ENCODE data around the gene MAP3K6.

Gene MAP3K6

DNA sequence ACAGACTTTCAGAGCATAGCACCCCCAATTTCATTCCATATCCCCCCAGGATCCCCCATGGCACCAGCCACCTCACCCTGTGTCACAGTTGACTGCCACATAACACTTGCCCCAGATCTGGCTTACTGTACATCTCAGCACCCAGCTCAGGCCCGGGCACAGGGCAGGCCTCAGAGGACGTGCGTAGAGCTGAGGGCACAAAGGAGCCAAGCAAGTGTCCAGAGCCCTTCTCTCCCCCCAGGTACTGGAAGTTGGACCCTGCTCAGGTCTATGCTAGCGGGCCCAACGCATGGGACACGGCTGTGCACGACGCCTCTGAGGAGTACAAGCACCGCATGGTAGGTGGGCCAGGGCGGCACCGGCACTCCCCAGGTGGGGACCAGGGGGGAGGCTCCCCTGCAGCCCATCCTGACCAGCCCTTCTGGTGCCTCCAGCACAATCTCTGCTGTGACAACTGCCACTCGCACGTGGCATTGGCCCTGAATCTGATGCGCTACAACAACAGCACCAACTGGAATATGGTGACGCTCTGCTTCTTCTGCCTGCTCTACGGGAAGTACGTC lies 33.0 kb downstream of the MAP3K6 start:
- DNase-seq (ENCODE audit: low read depth): no peak

DNA sequence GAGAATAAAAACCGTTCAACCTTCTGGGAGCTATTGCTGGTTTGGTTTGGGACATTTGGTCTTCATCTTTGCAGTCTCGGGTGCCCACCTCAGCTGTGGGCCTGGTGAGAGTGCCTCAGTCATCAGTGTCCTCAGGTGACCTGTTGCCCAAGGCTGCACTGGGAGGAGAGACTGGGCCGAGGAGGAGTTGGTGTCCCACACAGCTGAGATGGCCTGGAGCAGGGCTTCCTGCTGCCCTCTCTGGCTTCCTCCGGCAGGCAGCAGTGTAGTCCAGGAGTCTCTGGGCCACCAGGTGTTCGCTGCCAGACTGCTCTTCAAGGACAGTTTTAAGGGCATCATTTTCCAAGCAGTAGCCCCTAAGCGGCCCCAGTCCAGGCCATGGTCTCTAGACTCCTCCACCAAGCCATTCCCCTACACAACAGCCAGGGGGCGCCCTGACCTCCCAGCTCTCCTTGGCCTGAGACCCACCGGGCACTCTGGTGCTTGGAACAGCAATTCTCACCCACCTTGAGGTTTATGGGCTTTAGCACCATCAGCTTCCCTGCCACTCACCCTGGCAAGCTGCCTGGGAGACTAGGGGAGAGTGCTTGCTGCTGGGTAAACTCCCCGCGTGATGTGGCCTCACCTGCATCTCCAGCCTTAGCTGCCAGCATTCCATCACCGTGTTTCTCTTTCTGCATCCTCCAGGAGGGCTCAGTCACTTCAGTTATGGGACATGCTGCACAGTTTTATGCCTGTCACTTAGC lies 34.1 kb downstream of the MAP3K6 start:
- DNase-seq (ENCODE audit: low read depth): no peak

DNA sequence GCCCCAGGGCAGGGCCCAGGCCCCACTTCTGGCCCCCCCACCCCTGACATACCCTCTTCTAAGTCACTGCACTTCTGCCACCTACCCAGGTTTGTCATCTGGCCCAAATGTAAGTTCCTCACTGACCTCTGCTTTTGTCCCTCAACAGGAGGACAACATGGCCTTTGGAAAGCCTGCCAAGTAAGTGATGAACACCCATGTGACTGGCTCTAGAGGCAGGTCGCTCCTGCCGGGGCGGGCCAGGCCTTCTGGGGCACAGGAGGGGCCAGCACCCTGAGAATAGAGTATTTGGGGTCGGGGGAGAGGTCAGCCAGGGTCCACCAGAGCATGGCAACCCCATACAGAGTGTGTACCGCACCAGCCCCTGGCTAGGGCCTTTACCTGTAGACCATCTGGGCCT lies 34.8 kb downstream of the MAP3K6 start:
- DNase-seq (ENCODE audit: low read depth): no peak

DNA sequence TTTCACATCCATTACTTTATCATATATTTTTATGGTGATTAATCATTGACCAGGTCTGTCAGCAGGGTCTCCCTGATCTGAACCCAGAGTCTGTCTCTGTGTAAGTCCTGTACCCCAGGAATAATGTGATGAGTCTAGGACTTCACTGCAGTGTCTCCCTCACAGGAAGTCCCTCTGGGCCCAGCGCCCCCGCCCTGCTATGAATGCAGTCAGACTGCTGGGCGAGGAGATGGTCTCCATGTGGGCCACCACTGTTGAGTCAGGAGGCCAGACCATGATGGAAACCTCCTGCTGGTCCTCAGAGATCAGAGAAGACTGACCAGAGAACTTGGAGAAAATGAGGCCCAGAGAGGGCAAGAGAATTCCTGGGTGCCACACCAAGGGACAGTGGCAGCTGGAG lies 35.3 kb downstream of the MAP3K6 start:
- no peak for DNase-seq (ENCODE audit: low read depth)

DNA sequence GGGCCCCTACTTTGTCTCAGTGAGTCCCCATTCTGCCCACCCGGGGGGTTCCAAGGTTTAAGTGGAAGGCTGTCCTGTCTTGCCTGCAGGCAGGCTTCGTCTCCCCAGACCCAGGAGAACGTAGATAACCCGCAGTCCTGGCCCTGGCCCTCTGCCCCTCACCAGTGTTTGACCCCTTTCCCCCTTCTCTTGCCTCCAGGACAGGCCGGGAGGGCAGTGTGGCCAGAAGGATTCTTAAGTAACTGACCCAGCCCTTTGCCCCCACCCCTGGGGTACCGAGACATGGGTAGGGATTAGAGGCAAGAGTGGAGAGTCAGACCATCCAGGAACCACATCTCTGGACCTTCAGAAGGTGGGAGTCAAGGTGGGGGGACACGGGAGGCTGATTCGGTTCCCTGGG lies 36.0 kb downstream of the MAP3K6 start:
- DNase-seq (ENCODE audit: low read depth): no peak

DNA sequence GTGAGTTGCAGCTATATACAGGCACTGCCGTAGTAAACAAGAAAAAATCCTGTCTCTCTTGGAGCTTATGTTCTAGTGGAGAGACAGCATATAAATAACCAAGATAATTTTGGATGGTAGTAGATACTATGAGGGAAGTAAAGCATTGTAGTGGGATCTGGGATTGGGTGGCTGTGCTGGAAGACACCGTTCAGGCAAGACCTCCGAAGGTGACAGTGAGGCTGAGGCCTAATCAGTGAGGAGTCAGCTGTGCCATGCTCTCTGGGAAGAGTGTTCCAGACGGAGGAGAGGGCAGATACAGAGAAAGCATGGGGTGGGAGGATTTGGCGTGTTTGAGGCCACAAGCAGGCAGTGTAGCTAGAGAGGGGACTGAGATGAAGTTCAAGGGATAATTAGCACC lies 38.8 kb downstream of the MAP3K6 start:
- DNase-seq (ENCODE audit: low read depth): no peak

DNA sequence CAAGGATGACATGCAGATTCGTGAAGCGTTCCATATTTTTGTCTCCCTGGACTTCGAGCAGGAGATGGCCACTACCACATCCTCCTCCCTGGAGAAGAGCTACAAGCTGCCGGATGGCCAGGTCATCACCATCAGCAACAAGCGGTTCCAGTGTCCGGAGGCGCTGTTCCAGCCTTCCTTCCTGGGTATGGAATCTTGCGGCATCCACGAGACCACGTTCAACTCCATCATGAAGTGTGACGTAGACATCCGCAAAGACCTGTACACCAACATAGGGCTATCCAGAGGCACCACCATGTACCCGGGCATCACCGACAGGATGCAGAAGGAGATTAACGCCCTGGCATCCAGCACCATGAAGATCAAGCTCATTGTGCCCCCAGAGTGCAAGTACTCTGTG lies 41.5 kb downstream of the MAP3K6 start:
- no peak for DNase-seq (ENCODE audit: low read depth)

DNA sequence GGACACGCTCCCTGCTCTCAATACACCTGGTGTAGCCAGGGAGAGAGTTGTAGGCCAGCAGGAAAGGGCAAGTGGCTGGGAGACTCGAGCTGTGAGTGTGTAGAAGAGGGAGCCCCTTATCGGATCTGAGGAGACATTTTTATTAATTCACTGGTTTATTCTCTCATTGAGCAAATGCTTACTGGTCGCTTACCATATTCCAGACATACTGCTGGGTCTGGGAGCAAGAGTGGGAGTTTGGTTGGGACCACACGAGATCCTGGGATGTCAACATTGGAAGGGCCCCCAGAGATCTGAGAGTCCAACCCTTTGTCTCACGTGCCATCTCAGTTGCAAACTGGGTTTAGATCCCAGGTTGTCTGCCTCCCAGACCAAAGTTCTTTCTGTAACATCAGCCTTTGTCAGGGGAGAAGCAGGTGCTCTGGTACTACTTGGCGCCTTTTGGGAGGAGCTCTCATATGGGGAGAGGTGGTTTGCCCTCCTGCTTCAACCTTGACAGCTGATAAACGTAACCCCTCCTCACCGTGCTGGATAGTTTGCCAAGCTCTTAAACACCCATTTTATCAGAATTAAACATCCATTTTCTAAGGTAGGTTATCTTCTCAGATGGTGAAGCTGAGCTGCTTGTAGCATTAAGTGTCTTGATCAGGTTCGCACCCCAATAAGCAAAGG lies 44.1 kb downstream of the MAP3K6 start:
- no peak for DNase-seq (ENCODE audit: low read depth)

DNA sequence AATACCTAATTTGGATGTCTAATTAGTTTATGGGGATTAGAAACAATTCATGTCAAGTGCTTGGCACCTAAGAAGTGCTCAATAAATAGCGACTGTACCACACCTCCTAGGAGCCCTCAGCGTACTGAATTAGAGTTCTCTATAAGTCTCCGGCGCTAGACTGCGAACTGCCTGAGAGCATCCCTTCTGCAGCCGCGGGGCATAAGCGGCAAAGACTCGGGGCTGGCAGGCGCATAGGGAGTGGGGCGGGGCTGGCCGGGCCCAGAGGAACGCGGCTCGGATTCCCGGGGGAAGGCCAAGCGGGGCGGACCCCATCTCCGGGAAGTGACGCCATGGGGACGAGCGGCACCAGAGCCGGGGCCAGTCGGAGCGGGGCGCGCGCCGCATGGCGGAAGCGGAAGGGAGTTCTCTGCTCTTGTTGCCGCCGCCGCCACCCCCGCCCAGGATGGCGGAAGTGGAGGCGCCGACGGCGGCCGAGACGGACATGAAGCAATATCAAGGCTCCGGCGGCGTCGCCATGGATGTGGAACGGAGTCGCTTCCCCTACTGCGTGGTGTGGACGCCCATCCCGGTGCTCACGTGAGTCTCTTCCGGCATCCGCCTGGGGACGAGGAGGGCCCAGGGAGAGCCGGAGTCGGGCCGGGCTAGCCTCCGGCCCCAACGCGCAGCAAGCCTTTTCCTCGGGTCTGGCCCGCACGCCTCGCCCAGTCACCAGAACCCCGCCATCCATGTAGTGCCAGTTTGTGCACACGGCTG lies 44.8 kb downstream of the MAP3K6 start, which contains the start of gene TMEM222:
Gene TMEM222 (plus strand): TSS at position 351 of the 756 bp plus-strand sequence. CDS start 35 bp downstream, at position 386.
- peak; percentile 96 for DNase-seq (ENCODE audit: low read depth)

DNA sequence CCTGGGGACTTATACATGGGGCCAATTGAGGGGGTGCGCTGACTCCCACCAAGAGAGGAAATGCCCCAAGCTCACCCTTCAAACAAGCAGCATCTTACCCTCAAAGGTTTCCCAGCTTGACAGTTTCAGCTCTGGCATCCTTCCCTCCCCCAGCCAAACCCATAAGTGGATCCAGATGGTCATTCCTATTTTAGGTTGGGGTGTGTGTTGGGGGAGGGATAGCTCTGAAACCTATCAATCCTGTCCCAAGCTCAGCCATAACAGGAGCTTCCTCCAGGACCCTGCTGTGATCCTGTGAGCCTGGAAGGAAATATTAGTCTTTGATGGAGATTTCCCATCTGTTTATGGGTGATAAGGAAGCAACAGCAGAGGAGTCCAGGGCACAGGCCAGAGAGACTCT lies 48.2 kb downstream of the MAP3K6 start:
- DNase-seq (ENCODE audit: low read depth): no peak

DNA sequence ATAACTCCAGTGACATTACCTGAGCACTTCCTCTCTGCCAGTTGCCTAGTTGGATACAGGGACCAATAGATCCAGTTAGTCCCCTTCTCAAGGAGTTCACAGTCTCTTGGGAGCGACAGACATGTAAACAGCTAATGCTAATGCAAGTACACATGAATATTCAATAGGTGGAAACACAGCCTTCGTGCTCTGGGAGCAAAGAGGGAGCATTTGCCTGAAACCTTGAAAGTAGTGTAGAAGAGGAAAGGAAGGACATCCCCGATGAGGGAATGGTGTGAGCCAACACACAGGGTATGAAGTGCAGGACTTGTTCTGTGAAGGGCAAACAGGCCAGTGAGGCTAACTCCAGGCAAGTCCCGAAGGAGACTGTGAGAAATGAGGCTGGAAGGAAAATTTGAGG lies 48.6 kb downstream of the MAP3K6 start:
- DNase-seq (ENCODE audit: low read depth): no peak

DNA sequence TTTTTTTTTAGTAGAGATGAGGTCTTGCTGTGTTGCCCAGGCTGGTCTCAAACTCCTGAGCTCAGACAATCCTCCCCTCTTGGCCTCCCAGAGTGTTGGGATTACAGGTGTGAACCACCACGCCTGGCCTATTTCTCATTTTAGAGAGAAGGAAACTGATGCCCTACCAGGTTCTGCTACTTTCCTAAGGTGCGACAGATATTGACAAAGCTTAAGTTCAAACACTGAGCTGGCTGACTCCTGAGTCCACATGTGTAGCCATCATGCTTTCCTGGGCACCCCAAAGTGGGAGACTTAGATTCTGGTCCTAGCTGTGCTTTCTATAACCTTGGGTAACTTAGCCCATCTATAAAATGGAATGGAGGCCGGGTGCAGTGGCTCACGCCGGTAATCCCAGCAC lies 49.9 kb downstream of the MAP3K6 start:
- DNase-seq (ENCODE audit: low read depth): no peak

DNA sequence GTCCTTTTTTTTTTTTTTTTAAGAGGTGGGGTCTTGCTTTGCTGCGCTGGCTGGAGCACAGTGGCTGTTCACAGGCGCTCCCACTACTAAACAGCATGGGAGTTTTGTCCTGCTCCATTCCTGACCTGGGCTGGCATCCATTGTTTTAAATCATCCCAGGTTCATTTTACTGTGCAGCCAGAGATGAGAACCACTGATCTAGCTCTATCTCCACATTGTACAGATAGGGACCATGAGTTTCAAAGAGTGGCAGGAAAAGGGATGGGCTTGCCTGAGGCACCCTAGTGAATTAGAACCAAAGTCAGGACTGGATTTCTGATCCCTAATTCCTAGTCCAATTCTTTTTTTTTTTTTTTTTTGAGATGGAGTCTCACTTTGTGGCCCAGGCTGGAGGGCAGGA lies 52.0 kb downstream of the MAP3K6 start:
- DNase-seq (ENCODE audit: low read depth): no peak

DNA sequence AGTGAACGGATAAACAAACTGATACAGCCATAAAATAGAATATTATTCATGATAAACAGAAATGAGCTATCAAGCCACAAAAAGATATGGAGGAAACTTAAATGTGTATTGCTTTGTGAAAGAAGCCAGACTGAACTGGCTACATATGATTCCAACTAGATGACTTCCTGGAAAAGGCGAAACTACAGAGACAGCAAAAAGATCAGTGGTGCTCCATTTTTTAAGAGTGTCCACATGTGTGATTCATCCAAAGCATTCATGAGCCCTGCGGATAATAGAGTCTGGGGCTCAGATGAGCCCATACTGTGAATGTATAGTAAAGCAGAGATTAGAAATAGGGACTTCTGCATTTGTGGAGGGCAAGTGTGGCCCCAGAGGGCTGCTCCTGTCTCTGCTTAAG lies 52.6 kb downstream of the MAP3K6 start:
- no peak for DNase-seq (ENCODE audit: low read depth)

DNA sequence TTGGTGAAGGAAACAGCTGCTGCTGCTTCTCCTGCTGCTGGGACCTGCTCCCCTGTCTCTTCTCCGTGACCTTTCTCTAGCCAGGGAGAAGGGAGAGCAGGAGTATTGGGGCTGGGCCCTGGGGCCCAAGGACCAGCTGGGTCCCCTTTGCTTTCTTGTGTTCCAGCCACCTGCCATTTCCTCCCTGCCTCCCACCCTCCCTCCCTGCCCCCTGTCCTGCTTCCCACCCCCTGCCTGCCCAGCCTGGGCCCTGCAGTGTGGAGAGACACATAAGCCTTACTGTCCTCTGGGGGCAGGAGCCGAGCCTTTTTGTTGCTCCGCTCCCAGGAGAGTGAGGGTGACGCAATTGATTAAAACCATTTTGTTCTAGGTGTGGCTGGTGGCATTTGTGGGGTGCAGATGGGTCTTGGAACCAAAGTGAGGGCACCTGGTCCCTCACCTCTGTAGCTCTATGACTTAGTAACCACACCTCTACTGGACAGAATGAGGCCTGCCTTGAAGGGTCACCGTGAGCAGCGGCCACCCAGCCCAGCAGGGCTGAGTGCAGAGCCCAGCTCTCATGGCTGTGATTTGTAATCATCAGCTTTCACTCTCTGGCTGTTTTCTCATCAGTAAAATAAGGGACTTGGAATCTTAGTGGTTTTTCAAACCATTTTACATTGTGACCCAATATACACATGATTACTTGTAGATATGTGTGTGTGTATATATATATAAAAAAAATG lies 58.7 kb downstream of the MAP3K6 start:
- DNase-seq (ENCODE audit: low read depth): no peak

DNA sequence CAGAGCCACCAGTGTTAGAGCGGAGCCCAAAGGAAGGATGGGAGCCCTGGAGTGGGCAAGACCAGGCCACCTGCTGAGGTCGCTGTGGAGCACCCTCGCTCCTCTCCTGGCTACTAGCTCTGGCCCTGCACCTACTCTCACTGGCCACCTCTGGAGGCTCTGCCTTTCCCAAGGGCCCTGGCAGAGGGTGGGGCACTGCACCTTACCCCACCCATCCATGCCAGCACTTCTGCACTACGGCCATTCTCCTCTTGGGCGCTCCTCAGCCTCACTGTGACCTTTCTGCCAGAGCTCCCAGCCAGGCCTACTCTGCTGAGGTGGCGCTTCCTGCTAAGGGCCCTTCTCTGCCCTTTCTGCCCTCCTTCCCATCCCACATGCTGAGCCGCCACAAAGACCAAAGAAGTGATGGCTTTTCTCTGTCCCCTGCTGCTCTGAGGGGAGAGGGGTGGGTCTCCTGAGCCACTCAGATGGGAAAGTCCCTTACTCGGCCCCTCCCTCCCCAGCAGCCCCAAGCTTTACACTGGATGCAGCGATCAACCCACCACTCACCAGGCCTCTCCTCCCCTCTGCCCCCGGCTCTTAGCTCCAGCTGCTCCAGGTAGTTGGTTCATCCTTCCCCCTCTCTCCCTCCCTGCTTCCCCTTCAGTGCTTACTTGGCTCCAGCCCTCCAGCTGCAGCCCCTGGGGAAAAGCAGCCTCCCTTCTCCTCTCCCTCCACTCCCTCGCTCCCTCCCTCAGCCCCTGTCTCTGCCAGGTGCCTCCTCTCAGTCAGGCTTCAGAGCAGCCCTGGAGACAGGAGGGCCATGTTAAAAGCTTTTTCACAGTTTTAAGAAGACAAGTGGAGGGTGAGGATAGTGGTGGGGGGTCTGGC lies 59.6 kb downstream of the MAP3K6 start:
- DNase-seq (ENCODE audit: low read depth): no peak

DNA sequence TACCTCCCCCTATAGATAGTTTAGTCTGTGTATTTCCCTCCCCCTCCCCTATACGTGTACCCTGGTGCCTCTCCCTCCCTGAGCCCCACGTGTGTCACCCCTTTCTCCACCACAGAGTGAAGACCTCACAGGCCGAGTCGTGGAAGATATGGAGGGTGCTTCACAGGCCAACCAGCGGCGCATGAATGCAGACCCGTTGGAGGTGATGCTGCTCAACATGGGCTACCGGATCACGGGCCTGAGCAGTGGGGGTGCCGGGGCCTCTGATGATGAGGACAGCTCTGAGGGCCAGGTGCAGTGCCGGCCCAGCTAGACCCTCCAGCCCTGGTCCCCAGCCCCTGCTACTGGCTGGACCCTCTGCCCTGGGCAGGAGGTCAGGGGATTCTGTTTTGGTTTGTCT lies 60.7 kb downstream of the MAP3K6 start:
- no peak for DNase-seq (ENCODE audit: low read depth)
